Heart right ventricle (tissue), 16 donors: ENCODE results near the gene BIN1. TPM values are rescaled to one million over a fixed set of nuclear protein-coding genes. Genes with fewer than 3 reads are reported as not detected.
"Not testable (repeated sequence)": the region's sequence is repeated elsewhere in the genome, so short reads cannot be mapped to it uniquely, and the experiment has no call there.

ENCODE experiments used
- ATAC-seq, 8 donors: fragments of 200-7000 bp; cut with Tn5 transposase; one replicate each; pipeline ENCODE4 v1.9.1; 2020; ENCODE audit warnings: mild to moderate bottlenecking in 8 of 8, moderate library complexity in 8 of 8, moderate number of reproducible peaks in 1 of 8
- DNase-seq, 2 donors: peaks; one replicate each; pipeline ENCODE4 v3.0.0-alpha.2; 2020
- H3K27ac ChIP-seq, 10 donors: fragments of 200-600 bp; sonication (generic) in 2 of 10; one replicate each; pipeline versions ENCODE4 v1.5.0 to v1.8.0; 2020 to 2022; ENCODE audit warnings: mild to moderate bottlenecking in 3 of 10
- H3K27me3 ChIP-seq, 7 donors: fragments of 200-600 bp; one replicate each; pipeline ENCODE4 v1.8.0; 2021 to 2022; ENCODE audit warnings: mild to moderate bottlenecking in 2 of 7
- H3K36me3 ChIP-seq, 9 donors: fragments of 200-600 bp; sonication (generic) in 1 of 9; one replicate each; pipeline versions ENCODE4 v1.5.0 to v1.8.0; 2020 to 2022; ENCODE audit warnings: mild to moderate bottlenecking in 2 of 9
- H3K4me1 ChIP-seq, 9 donors: fragments of 200-600 bp; sonication (generic) in 1 of 9; one replicate each; pipeline versions ENCODE4 v1.5.0 to v1.8.0; 2020 to 2022; ENCODE audit warnings: mild to moderate bottlenecking in 4 of 9
- H3K4me3 ChIP-seq, 10 donors: fragments of 200-600 bp; sonication (generic) in 2 of 10; one replicate each; pipeline versions ENCODE4 v1.5.0 to v1.8.0; 2020 to 2022; ENCODE audit warnings: mild to moderate bottlenecking in 7 of 10, moderate library complexity in 2 of 10
- H3K9me3 ChIP-seq, 11 donors: fragments of 200-600 bp in 10 of 11; sonication (generic) in 2 of 11; one replicate each; pipeline versions ENCODE4 v1.5.0 to v1.8.0; 2013 to 2022; ENCODE audit warnings: mild to moderate bottlenecking in 2 of 11, control low read depth in 1 of 11, moderate library complexity in 1 of 11
- WGBS, 2 donors: extraction: QIAGEN DNeasy Blood & Tissue Kit; methylation state at CpG; one replicate each; pipeline ENCODE4 v1.1.7; 2013; ENCODE audit warnings: inconsistent platforms in 1 of 2; 5-methylcytosine and 5-hydroxymethylcytosine counted together
- intact Hi-C, 10 donors: fragments of 100-400 bp; cut with DNase I; formaldehyde crosslinking; loops; one replicate each; pipeline versions ENCODE4 v1.11.1 to v1.14.2; 2022
- polyA plus RNA-seq, 2 donors: library from polyadenylated mRNA; stranded (reverse); fragments of 200-250 nt; gene quantifications; one replicate each; pipeline ENCODE4 v1.2.3, GENCODE V29; 2013
- total RNA-seq, 10 donors: library from RNA; stranded (reverse); fragmentation: NEBNext Ultra II Directional in 3 of 10; extraction: Animal tissue kit (Norgen Biotek cat#: 25700) in 3 of 10; gene quantifications; one replicate each; pipeline versions ENCODE4 v1.2.1 to v1.2.4, GENCODE V29; 2021 to 2023
- TF ChIP-seq, protein P1 (sequence below), 9 donors: fragments of 200-600 bp; sonication (generic) in 2 of 9; IDR thresholded peaks; one replicate each; pipeline versions ENCODE4 v1.5.0 to v1.8.0; 2021 to 2022; ENCODE audit warnings: antibody characterized with exemption in 9 of 9, mild to moderate bottlenecking in 5 of 9, moderate library complexity in 1 of 9
- donor health status: Arrhythmogenic right ventricular cardiomyopathy.
- donor health status: ischemic (EF 13 %, LVEDD 7.1; RV severe dilation, severe dysfunction).
- donor health status: healthy with polysubstance abuse.
- donor health status: DM: no; HTN: yes; CAD: no.
- donor health status: DM: no; HTN: no; CAD: no.
- donor health status: ischemic (EF 25% LVEDD 6.9; RV normal size, moderate dysfunction).
- donor health status: ischemic (EF 25% LVEDD 5.7; RV mildly dilated, moderate dysfunction).
- donor health status: healthy.
- donor health status: DM: yes; HTN: yes; CAD: no.
- donor health status: Ischemic cardiomyopathy.
- donor health status: ischemic (EF 35%, LVEDD 5.7; RV mildly dilated, moderate dysfunction).
- donor health status: nonischemic (EF 11% LVEDD 7.7; RV severe dilation, severe dysfunction).
- donor health status: DM: yes; HTN: yes; CAD: no.
- donor health status: PGD.
- donor health status: ischemic (EF 29% LVEDD 5.4; RV normal size, mild dysfunction).
- donor health status: nonischemic (EF 23%, LVEDD 6.1; RV moderate dilation, normal function).

BIN1 gene
- total and polyA plus RNA-seq, 12 donors = 8.4 to 21.7 (median 16.0) TPM

DNA sequence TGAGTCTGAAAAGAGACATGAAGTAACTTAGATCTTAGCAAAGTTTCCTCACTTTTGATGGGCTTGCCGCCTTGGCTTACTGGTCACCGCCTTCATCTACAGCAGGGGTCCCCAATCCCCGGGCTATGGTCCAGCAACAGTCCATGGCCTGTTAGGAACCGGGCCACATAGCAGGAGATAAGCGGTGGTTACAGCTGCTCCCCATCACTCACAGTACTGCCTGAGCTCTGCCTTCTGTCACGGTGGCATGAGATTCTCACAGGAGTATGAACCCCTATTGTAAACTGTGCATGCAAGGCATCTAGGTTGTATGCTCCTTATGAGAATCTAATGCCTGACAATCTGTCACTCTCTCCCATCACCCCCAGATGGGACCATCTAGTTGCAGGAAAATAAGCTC lies 72.9 kb downstream of the BIN1 start:
- Histone ChIP-seq H3K9me3 (no peaks in the 10 kb centered on the region), H3K27me3 (peaks cover 0 to 34% (median 10%) of the 10 kb centered on the region in 7 donors), H3K27ac (no peak overlapping the region), H3K36me3 (no peaks in the 10 kb centered on the region), H3K4me1 (no peaks in the 10 kb centered on the region), H3K4me3 (no peak overlapping the region)
- WGBS, 2 donors = 47 to 58% methylated on average over 6 of the region's 6 CpGs
- TF ChIP-seq, protein P1, sequence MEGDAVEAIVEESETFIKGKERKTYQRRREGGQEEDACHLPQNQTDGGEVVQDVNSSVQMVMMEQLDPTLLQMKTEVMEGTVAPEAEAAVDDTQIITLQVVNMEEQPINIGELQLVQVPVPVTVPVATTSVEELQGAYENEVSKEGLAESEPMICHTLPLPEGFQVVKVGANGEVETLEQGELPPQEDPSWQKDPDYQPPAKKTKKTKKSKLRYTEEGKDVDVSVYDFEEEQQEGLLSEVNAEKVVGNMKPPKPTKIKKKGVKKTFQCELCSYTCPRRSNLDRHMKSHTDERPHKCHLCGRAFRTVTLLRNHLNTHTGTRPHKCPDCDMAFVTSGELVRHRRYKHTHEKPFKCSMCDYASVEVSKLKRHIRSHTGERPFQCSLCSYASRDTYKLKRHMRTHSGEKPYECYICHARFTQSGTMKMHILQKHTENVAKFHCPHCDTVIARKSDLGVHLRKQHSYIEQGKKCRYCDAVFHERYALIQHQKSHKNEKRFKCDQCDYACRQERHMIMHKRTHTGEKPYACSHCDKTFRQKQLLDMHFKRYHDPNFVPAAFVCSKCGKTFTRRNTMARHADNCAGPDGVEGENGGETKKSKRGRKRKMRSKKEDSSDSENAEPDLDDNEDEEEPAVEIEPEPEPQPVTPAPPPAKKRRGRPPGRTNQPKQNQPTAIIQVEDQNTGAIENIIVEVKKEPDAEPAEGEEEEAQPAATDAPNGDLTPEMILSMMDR (IDR thresholded peaks at IDR 0.05) = no peak
- intact Hi-C loops = no loop called here
- ATAC-seq = no peak
- DNase-seq = no peak

DNA sequence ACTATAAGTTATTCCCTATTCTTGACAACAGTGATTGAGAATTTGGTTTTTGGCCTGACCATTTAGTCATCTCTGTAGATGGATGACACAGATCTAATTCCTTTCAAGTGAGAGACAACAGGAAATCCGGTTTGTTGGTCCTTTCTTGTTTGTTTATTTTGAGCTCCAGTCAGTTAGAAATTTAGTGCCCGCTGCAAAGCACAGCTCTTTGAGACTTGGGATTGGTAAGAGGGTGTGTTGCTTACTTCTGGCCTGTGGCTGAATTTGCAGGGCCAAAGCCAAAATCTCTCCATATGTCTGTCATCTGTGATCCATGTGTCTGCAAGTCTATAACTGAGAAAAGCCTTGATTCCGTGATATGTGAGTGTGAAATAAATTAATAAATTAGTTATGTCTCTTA lies 74.3 kb downstream of the BIN1 start:
- Histone ChIP-seq H3K27me3 (peaks cover 0 to 47% (median 22%) of the 10 kb centered on the region in 7 donors), H3K4me3 (no peak overlapping the region), H3K4me1 (no peaks in the 10 kb centered on the region), H3K27ac (no peak overlapping the region), H3K36me3 (no peaks in the 10 kb centered on the region), H3K9me3 (no peaks in the 10 kb centered on the region)
- intact Hi-C loops = no loop called here
- no peak for DNase-seq
- TF ChIP-seq, protein P1 (IDR thresholded peaks at IDR 0.05) = no peak
- no peak for ATAC-seq
- 76 to 87% methylated on average over 3 of the region's 3 CpGs for WGBS, 2 donors

DNA sequence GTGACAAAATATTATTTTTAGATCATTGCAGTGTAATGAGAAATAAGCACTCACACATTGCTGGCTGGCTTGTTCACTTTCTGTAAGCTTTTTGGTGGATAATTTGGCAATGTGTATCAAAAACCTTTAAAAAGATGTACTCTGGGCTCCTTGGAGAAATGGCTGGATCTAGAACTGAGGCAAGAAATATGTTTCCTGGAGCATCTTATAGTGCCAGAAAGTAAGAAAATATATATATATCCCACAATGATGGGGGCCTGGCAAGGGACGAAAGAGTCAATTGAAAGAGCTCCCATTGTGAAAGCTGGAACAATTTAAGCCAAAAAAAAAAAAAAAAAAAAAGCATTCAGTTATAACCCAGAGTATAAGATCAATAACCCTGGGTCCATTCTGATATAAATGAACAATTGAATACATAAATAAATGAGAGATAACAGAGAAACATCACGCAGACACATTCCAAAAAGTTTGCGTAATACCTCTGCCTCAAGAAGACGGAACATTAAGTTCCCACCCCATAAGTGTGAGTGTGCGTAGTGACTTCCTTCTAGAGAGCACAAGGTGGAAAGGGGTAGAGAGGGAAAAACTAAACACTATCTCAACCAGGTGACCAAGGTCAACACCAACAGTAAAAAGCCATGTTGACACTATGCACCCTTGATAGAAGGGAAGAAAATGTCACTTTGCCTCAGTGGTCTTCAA lies 77.5 kb downstream of the BIN1 start:
- ATAC-seq = no peak
- peaks cover 6 to 14% (median 12%) of the 10 kb centered on the region in 9 donors for H3K4me1 ChIP-seq
- no peak for DNase-seq
- H3K36me3 ChIP-seq = no peaks in the 10 kb centered on the region
- TF ChIP-seq, protein P1 (IDR thresholded peaks at IDR 0.05) = no peak
- intact Hi-C loops = no loop called here
- peaks cover 0 to 77% (median 49%) of the 10 kb centered on the region in 7 donors for H3K27me3 ChIP-seq
- H3K27ac ChIP-seq = no peak overlapping the region
- H3K9me3 ChIP-seq = no peaks in the 10 kb centered on the region
- no peak overlapping the region for H3K4me3 ChIP-seq
- WGBS, 2 donors = 86 to 87% methylated on average over 5 of the region's 5 CpGs

DNA sequence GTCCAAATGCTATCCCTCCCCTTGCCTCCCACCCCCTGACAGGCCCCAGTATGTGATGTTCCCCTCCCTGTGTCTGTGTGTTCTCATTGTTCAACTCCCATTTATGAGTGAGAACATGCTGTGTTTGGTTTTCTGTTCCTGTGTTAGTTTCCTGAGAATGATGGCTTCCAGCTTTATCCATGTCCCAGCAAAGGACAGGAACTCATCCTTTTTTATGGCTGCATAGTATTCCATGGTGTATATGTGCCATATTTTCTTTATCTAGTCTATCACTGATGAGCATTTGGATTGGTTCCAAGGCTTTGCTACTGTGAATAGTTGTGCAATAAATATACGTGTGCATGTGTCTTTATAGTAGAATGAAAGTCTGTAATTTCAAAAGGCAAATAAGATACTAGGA lies 78.2 kb downstream of the BIN1 start:
- H3K4me3 ChIP-seq, intact Hi-C loops, H3K27ac ChIP-seq, H3K36me3 ChIP-seq, H3K9me3 ChIP-seq, ATAC-seq, DNase-seq: not testable (repeated sequence)
- Histone ChIP-seq H3K4me1 (peaks cover 6 to 15% (median 12%) of the 10 kb centered on the region in 9 donors), H3K27me3 (peaks cover 0 to 74% (median 49%) of the 10 kb centered on the region in 7 donors)
- 72 to 80% methylated on average over 1 of the region's 1 CpG for WGBS, 2 donors

DNA sequence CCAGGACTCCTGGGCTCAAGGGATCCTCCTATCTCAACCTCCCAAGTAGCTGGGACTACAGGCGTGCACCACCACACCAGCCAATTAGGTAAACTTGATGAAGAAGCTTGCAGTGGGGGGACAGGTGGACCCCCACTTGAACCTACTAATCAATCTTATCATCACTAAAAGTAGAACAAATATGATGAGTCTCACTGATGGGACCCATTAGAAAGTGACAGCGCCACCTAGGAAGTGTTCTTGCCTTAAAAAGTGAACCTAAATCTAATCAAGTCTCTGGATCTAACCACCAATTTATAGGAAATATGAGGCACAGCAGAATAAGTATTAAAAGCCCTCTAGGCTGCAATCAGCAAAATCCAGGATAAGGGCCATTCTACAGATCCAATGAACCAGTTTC lies 79.2 kb downstream of the BIN1 start:
- no peak overlapping the region for H3K27ac ChIP-seq
- no peaks in the 10 kb centered on the region for H3K36me3 ChIP-seq
- TF ChIP-seq, protein P1 (IDR thresholded peaks at IDR 0.05) = no peak
- DNase-seq (no peak), ATAC-seq (no peak)
- H3K9me3 ChIP-seq = peaks cover 0 to 10% (median 0%) of the 10 kb centered on the region in 11 donors
- H3K4me3 ChIP-seq = no peak overlapping the region
- intact Hi-C loops = no loop called here
- H3K4me1 ChIP-seq = peaks cover 6 to 15% (median 12%) of the 10 kb centered on the region in 9 donors
- H3K27me3 ChIP-seq = peaks cover 0 to 74% (median 49%) of the 10 kb centered on the region in 7 donors
- 83 to 84% methylated on average over 2 of the region's 2 CpGs for WGBS, 2 donors
